ENCODE measurements around the gene GEMIN7.

Gene GEMIN7, protein sequence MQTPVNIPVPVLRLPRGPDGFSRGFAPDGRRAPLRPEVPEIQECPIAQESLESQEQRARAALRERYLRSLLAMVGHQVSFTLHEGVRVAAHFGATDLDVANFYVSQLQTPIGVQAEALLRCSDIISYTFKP

DNA sequence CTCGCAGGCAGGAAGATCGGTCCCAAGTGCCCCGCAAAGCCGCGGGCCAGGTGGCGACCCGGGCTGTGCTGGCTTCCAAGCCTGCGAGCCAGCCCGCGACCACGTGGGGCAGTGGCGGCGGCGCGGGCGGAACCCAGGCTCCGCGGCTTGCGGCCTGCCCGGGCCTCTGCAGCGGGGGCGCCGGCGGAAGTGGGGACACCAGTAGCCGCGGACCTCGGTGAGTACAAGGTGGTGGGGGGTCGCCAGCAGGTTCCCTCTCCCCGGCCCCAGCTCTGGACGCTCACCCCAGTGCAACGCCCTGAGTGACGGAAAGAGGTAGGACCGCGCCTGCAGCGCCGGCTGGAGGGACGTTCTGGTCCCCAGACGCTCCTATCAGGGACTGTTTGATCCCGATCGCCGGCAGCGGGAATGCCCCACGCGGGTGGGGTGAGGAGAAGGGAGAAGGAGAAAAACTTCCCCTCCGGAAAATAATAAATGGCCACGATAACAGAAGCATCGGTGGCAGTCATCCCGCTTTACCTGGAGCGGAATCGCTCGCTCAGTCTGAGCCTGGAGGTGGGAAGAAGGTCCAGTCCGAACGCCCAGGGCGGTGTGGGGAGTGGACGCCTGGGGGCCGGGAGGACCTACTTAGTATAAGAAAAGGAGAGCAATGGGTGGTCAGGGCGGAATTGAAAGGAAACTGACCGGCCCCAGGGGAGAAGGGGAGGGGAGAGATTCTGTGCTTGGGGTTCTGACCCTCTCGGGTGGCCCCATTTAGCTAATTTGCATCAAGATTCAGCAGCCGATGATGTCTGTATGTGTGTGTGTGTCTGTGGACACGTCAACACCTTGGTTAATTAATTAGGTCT is at the start of gene GEMIN7:
Gene GEMIN7 (plus strand): TSS at position 198 of the 848 bp plus-strand sequence. CDS start 10,855 bp downstream, outside the sequence.
- no peak for TF ChIP-seq JUND (IDR thresholded peaks at IDR 0.05; ENCODE audit: low read depth)
- DNase-seq (ENCODE audit: low read depth in 1 of 2, low spot score in 1 of 2): peak in 1 of 2 experiments; percentile 74
- in situ Hi-C loops (cut with HindIII; ENCODE audit: low pct_unique_long_range_greater_than_20kb, low sequenced_read_pairs): no loop called here

DNA sequence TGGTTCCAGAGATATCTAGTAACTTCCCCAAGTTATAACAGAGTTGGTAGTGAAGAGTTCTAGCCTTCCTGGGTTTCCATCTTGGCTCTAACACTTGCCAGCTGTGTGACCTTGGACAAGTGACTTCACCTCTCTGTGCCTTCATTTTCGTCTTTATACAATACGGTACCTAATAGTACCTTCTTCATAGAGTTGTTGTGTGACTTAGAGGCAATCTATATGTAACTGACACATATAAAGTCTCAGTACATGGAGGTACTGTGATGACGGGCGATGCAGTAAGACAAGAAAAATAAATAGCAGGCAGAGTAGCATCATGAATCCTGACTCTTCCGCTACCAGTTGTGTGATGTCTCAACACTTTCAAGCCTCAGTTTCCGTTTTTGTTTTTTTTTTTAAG is 48.2 kb upstream of the GEMIN7 start:
- no peak for TF ChIP-seq JUND (IDR thresholded peaks at IDR 0.05; ENCODE audit: low read depth)
- in situ Hi-C loops (cut with HindIII; ENCODE audit: low pct_unique_long_range_greater_than_20kb, low sequenced_read_pairs): no loop called here

GRCh38 chr19:45032421-45032820 is 46.6 kb upstream of the GEMIN7 start:
- in situ Hi-C loops (cut with HindIII; ENCODE audit: low pct_unique_long_range_greater_than_20kb, low sequenced_read_pairs): no loop called here
- no peak for TF ChIP-seq JUND (IDR thresholded peaks at IDR 0.05; ENCODE audit: low read depth)
- DNase-seq (ENCODE audit: low read depth in 1 of 2, low spot score in 1 of 2): no peak

More for the DNA sequence above, 48.2 kb upstream of the GEMIN7 start:
- no peak for DNase-seq (ENCODE audit: low read depth in 1 of 2, low spot score in 1 of 2)

- no peak for TF ChIP-seq JUND (IDR thresholded peaks at IDR 0.05; ENCODE audit: low read depth)
- no peak for DNase-seq (ENCODE audit: low read depth in 1 of 2, low spot score in 1 of 2)
- in situ Hi-C loops (cut with HindIII; ENCODE audit: low pct_unique_long_range_greater_than_20kb, low sequenced_read_pairs): no loop called here
These were observed 43.3 kb upstream of the GEMIN7 start for GRCh38 chr19:45035755-45036154.

DNA sequence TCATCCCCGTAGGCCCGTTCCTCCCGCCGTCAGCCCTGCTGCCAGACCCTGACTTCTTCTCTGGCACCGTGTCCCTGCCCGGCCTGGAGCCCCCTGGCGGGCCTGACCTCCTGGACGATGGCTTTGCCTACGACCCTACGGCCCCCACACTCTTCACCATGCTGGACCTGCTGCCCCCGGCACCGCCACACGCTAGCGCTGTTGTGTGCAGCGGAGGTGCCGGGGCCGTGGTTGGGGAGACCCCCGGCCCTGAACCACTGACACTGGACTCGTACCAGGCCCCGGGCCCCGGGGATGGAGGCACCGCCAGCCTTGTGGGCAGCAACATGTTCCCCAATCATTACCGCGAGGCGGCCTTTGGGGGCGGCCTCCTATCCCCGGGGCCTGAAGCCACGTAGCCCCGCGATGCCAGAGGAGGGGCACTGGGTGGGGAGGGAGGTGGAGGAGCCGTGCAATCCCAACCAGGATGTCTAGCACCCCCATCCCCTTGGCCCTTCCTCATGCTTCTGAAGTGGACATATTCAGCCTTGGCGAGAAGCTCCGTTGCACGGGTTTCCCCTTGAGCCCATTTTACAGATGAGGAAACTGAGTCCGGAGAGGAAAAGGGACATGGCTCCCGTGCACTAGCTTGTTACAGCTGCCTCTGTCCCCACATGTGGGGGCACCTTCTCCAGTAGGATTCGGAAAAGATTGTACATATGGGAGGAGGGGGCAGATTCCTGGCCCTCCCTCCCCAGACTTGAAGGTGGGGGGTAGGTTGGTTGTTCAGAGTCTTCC is 41.5 kb upstream of the GEMIN7 start:
- TF ChIP-seq JUND (IDR thresholded peaks at IDR 0.05; ENCODE audit: low read depth): no peak
- no peak for DNase-seq (ENCODE audit: low read depth in 1 of 2, low spot score in 1 of 2)
- in situ Hi-C loops (cut with HindIII; ENCODE audit: low pct_unique_long_range_greater_than_20kb, low sequenced_read_pairs): no loop called here

- peak; percentile 53 to 89 for DNase-seq (ENCODE audit: low read depth in 1 of 2, low spot score in 1 of 2)
- no peak for TF ChIP-seq JUND (IDR thresholded peaks at IDR 0.05; ENCODE audit: low read depth)
- in situ Hi-C loops (cut with HindIII; ENCODE audit: low pct_unique_long_range_greater_than_20kb, low sequenced_read_pairs): no loop called here
These were observed 39.8 kb upstream of the GEMIN7 start, which contains the start of gene CLASRP for GRCh38 chr19:45038931-45039893. CLASRP (plus strand) TSS chr19:45039045; CDS start chr19:45040213, 1,168 bp downstream.

DNA sequence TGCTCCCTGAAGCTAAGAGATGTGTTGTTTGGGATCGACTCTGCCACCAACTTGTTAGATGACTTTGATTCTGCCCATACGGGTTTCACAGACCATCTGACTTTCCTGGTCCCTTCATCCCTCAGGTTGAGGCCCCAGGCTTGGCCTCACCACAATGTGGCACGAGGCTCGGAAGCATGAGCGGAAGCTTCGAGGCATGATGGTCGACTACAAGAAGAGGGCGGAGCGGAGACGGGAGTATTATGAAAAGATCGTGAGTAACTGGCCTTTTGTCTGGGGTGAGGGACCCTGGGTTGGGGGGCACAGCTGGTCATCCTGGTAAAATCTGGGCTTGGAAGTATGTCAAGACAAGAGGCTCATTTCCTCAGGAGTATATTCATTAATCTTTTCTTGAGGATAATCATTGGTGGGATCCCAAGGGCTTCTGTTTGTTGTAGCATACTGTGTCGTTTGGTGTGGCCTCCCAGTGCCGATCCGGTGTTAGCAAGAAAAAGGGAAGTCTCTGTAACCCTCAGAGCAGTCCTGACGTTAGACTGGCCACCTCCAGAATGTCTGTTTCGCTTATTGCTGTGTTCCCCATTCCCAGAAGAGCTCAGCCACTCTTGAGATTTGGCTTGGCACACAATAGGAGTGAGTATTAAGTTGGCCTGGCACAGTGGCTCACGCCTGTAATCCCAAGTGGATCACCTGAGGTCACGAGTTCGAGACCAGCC is 38.8 kb upstream of the GEMIN7 start:
- no peak for DNase-seq (ENCODE audit: low read depth in 1 of 2, low spot score in 1 of 2)
- in situ Hi-C loops (cut with HindIII; ENCODE audit: low pct_unique_long_range_greater_than_20kb, low sequenced_read_pairs): no loop called here
- no peak for TF ChIP-seq JUND (IDR thresholded peaks at IDR 0.05; ENCODE audit: low read depth)

GRCh38 chr19:45041125-45041524 is 37.9 kb upstream of the GEMIN7 start:
- no peak for DNase-seq (ENCODE audit: low read depth in 1 of 2, low spot score in 1 of 2)
- no peak for TF ChIP-seq JUND (IDR thresholded peaks at IDR 0.05; ENCODE audit: low read depth)
- in situ Hi-C loops (cut with HindIII; ENCODE audit: low pct_unique_long_range_greater_than_20kb, low sequenced_read_pairs): no loop called here

GRCh38 chr19:45045671-45046353 is 33.2 kb upstream of the GEMIN7 start:
- DNase-seq (ENCODE audit: low read depth in 1 of 2, low spot score in 1 of 2): no peak
- in situ Hi-C loops (cut with HindIII; ENCODE audit: low pct_unique_long_range_greater_than_20kb, low sequenced_read_pairs): no loop called here
- no peak for TF ChIP-seq JUND (IDR thresholded peaks at IDR 0.05; ENCODE audit: low read depth)

DNA sequence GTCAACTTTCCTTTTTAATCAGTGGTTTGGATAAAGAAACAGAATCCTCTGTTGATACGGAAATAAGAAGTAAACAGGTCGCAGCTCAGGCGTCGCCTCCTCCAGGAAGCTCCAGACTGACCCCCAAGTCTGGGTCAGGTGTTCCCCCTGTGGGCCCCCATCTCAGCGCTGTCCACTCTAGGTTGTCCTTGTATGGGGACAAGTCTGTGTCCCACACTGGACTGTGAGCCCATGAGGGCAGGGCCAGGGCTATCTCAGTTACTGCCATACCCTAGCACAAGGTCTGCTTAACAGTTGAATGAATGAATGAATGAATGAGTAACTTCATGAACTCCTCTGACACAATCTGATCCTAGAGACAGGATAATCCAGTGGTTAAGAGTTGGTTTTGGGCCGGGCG is 32.7 kb upstream of the GEMIN7 start:
- DNase-seq (ENCODE audit: low read depth in 1 of 2, low spot score in 1 of 2): no peak
- in situ Hi-C loops (cut with HindIII; ENCODE audit: low pct_unique_long_range_greater_than_20kb, low sequenced_read_pairs): no loop called here
- TF ChIP-seq JUND (IDR thresholded peaks at IDR 0.05; ENCODE audit: low read depth): no peak
